ENCODE measurements around the gene EIF5AL1.
"Not testable (repeated sequence)": the region's sequence is repeated elsewhere in the genome, so short reads cannot be mapped to it uniquely, and the experiment has no call there.

The EIF5AL1 gene

GRCh38 chr10:79517567-79517966, 5.2 kb downstream of the EIF5AL1 start:
- DNase-seq, result not testable (repeated sequence)

- not testable (repeated sequence) for DNase-seq
Observed at GRCh38 chr10:79521751-79522150, 9.4 kb downstream of the EIF5AL1 start.

- DNase-seq, result not testable (repeated sequence)
Observed at GRCh38 chr10:79522464-79522863, 10.1 kb downstream of the EIF5AL1 start.

GRCh38 chr10:79523157-79523853, 11.0 kb downstream of the EIF5AL1 start:
- not testable (repeated sequence) for DNase-seq

GRCh38 chr10:79525049-79525710, 12.8 kb downstream of the EIF5AL1 start:
- not testable (repeated sequence) for DNase-seq

GRCh38 chr10:79528261-79528660, 15.9 kb downstream of the EIF5AL1 start:
- not testable (repeated sequence) for DNase-seq

- DNase-seq, result not testable (repeated sequence)
Observed at GRCh38 chr10:79533142-79533902, 21.0 kb downstream of the EIF5AL1 start.

- not testable (repeated sequence) for DNase-seq
Observed at GRCh38 chr10:79533903-79534175, 21.5 kb downstream of the EIF5AL1 start.

- not testable (repeated sequence) for DNase-seq
Observed at GRCh38 chr10:79538311-79538710, 26.0 kb downstream of the EIF5AL1 start.

- not testable (repeated sequence) for DNase-seq
Observed at GRCh38 chr10:79540930-79541329, 28.6 kb downstream of the EIF5AL1 start.

GRCh38 chr10:79542626-79543025, 30.3 kb downstream of the EIF5AL1 start:
- DNase-seq, result no peak

GRCh38 chr10:79544408-79544807, 32.1 kb downstream of the EIF5AL1 start:
- DNase-seq, result not testable (repeated sequence)

GRCh38 chr10:79544926-79545659, 32.8 kb downstream of the EIF5AL1 start:
- DNase-seq, result not testable (repeated sequence)

GRCh38 chr10:79547128-79547527, 34.8 kb downstream of the EIF5AL1 start:
- DNase-seq, result not testable (repeated sequence)

- no peak for DNase-seq
Observed at GRCh38 chr10:79547973-79548372, 35.6 kb downstream of the EIF5AL1 start.

- no peak for DNase-seq
Observed at GRCh38 chr10:79552143-79552542, 39.8 kb downstream of the EIF5AL1 start.

- no peak for DNase-seq
Observed at GRCh38 chr10:79555354-79556309, 43.3 kb downstream of the EIF5AL1 start.

- DNase-seq, result not testable (repeated sequence)
Observed at GRCh38 chr10:79556961-79557360, 44.6 kb downstream of the EIF5AL1 start.

- DNase-seq, result no peak
Observed at GRCh38 chr10:79559726-79560125, 47.4 kb downstream of the EIF5AL1 start.

- DNase-seq, result no peak
Observed at GRCh38 chr10:79560160-79560709, 47.9 kb downstream of the EIF5AL1 start, which contains the start of gene SFTPA2. Gene SFTPA2, minus strand, starts transcription at chr10:79560407. Its CDS starts 924 bp downstream, at chr10:79559483.

- no peak for DNase-seq
Observed at GRCh38 chr10:79561257-79561656, 48.9 kb downstream of the EIF5AL1 start.

Data from stimulated activated CD4-positive, alpha-beta T cell treated with anti-CD3 and anti-CD28 coated beads, Interleukin-1b, Interleukin-23, amount 100 ng/mL, for 48 hours (primary cell).